Right atrium auricular region (tissue), 2 donors: ENCODE measurements around the gene MST1. TPM values are rescaled to one million over a fixed set of nuclear protein-coding genes. Genes with fewer than 3 reads are reported as not detected.

Source experiments
- DNase-seq: peaks from one replicate; pipeline ENCODE4 v3.0.0-alpha.2; 2019; ENCODE audit warnings: low spot score
- H3K27ac ChIP-seq, 2 donors: fragments of 200-600 bp; sonication (generic); 1 replicate in 1 of 2; 2 replicates in 1 of 2; pipeline ENCODE4 v1.5.1; 2016 to 2019
- H3K27me3 ChIP-seq, 2 donors: fragments of 200-600 bp; sonication (generic); one replicate each; pipeline versions ENCODE4 v1.5.1 to v1.6.0; 2017 to 2019
- H3K36me3 ChIP-seq: fragments of 200-600 bp; sonication (generic); one replicate; pipeline ENCODE4 v1.5.1; 2016
- H3K4me1 ChIP-seq, 2 donors: fragments of 200-600 bp; sonication (generic); one replicate each; pipeline versions ENCODE4 v1.5.1 to v1.6.0; 2017 to 2019
- H3K4me3 ChIP-seq, 2 donors: fragments of 200-600 bp; sonication (generic); 1 replicate in 1 of 2; 2 replicates in 1 of 2; pipeline ENCODE4 v1.5.1; 2017 to 2019; ENCODE audit warnings: mild to moderate bottlenecking in 1 of 2, moderate library complexity in 1 of 2
- H3K9me3 ChIP-seq, 2 donors: fragments of 200-600 bp; sonication (generic); one replicate each; pipeline ENCODE4 v1.5.1; 2019
- total RNA-seq, 2 donors: library from RNA; depleted of rRNA; stranded (reverse); fragments of >200 nt; gene quantifications; one replicate each; pipeline ENCODE4 v1.1.0, GENCODE V29; 2016
- TF ChIP-seq, protein P1 (sequence below), 2 donors: fragments of 200-600 bp; sonication (generic); IDR thresholded peaks; one replicate each; pipeline ENCODE4 v1.5.1; 2019; ENCODE audit warnings: antibody characterized with exemption in 2 of 2

The MST1 gene
- total RNA-seq, 2 donors from 2014 or later: 3.9 to 8.0 TPM

- no peak overlapping the region for H3K4me3 ChIP-seq
- no peak overlapping the region for H3K27ac ChIP-seq
- no peaks in the 10 kb centered on the region for H3K4me1 ChIP-seq
- no peaks in the 10 kb centered on the region for H3K36me3 ChIP-seq
- DNase-seq: no peak
- no peaks in the 10 kb centered on the region for H3K27me3 ChIP-seq
- H3K9me3 ChIP-seq: no peaks in the 10 kb centered on the region
- TF ChIP-seq, protein P1, sequence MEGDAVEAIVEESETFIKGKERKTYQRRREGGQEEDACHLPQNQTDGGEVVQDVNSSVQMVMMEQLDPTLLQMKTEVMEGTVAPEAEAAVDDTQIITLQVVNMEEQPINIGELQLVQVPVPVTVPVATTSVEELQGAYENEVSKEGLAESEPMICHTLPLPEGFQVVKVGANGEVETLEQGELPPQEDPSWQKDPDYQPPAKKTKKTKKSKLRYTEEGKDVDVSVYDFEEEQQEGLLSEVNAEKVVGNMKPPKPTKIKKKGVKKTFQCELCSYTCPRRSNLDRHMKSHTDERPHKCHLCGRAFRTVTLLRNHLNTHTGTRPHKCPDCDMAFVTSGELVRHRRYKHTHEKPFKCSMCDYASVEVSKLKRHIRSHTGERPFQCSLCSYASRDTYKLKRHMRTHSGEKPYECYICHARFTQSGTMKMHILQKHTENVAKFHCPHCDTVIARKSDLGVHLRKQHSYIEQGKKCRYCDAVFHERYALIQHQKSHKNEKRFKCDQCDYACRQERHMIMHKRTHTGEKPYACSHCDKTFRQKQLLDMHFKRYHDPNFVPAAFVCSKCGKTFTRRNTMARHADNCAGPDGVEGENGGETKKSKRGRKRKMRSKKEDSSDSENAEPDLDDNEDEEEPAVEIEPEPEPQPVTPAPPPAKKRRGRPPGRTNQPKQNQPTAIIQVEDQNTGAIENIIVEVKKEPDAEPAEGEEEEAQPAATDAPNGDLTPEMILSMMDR (IDR thresholded peaks at IDR 0.05): no peak
Measured at GRCh38 chr3:49636883-49637609, 52.2 kb downstream of the MST1 start.

DNA sequence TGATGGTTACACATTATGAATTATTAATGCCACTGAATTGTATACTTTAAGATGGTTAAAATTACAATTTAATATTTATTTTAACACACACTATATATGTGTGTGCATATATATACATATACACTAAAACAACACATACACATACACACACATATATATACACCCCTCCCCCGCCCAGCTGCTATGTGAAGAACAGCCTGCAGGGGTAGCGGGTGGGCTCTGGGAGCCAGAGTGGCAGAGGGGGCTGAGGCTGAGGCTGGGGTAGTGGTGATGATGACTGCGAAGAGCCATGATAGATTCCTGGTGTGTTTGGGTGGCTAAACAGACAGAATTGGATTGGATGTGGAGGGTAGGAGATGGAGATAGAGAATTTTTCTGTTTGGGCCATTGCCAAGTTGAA is 54.5 kb downstream of the MST1 start:
- no peak overlapping the region for H3K4me3 ChIP-seq
- TF ChIP-seq, protein P1 (IDR thresholded peaks at IDR 0.05): no peak
- no peaks in the 10 kb centered on the region for H3K36me3 ChIP-seq
- DNase-seq: no peak
- H3K4me1 ChIP-seq: no peaks in the 10 kb centered on the region
- H3K9me3 ChIP-seq: no peaks in the 10 kb centered on the region
- no peak overlapping the region for H3K27ac ChIP-seq
- H3K27me3 ChIP-seq: no peaks in the 10 kb centered on the region

Other genes with a start within 250 kb of the MST1 start
- gene DAG1, start 219.2 kb downstream of the MST1 start, total RNA-seq: 100 to 1,000 TPM; 115 to 174 TPM
- gene BSN, start 135.0 kb downstream of the MST1 start, total RNA-seq: under 1 TPM; 0.41 to 0.63 TPM
- gene APEH, start 15.1 kb downstream of the MST1 start, total RNA-seq: 10 to 100 TPM; 61.1 to 67.5 TPM
- 10 to 100 TPM; 29.1 to 29.8 TPM for gene RNF123, start 83 bp upstream of the MST1 start, total RNA-seq
- 1 to 10 TPM in 1 of 2 donors, under 1 TPM in 1; 0.44 to 1.1 TPM for gene AMIGO3, start 30.2 kb upstream of the MST1 start, total RNA-seq
- gene GMPPB, start 34.5 kb upstream of the MST1 start, total RNA-seq: 10 to 100 TPM; 12.0 to 21.7 TPM
- 10 to 100 TPM; 24.0 to 30.9 TPM for gene IP6K1, start 97.1 kb upstream of the MST1 start, total RNA-seq
- under 1 TPM in 1 of 2 donors, not detected in 1; 0.20 TPM for gene CDHR4, start 110.4 kb upstream of the MST1 start, total RNA-seq
- 1 to 10 TPM; 1.8 to 4.2 TPM for gene INKA1, start 113.8 kb upstream of the MST1 start, total RNA-seq
- 10 to 100 TPM; 11.3 to 12.2 TPM for gene UBA7, start 124.5 kb upstream of the MST1 start, total RNA-seq
- gene TRAIP, start 167.1 kb upstream of the MST1 start, total RNA-seq: 1 to 10 TPM in 1 of 2 donors, under 1 TPM in 1; 0.98 to 2.0 TPM
- gene CAMKV, start 180.4 kb upstream of the MST1 start, total RNA-seq: not detected
- gene MST1R, start 214.4 kb upstream of the MST1 start, total RNA-seq: 1 to 10 TPM; 1.2 to 4.2 TPM
- 1 to 10 TPM; 8.4 to 9.4 TPM for gene MON1A, start 240.3 kb upstream of the MST1 start, total RNA-seq